B cell (primary cell): ENCODE data around the gene KCNQ1OT1.

Experiments used
- CTCF ChIP-seq: fragments of 200-600 bp; IDR thresholded peaks from one replicate; pipeline ENCODE4 v1.8.0; 2022; ENCODE audit warnings: antibody characterized with exemption, mild to moderate bottlenecking
- EZH2 ChIP-seq: IDR thresholded peaks from 2 replicates; pipeline ENCODE4 v1.6.1; 2012; ENCODE audit warnings: borderline replicate concordance, low read depth, mild to moderate bottlenecking, moderate library complexity, low read length; ENCODE audit not compliant: insufficient read depth, poor library complexity, severe bottlenecking

DNA sequence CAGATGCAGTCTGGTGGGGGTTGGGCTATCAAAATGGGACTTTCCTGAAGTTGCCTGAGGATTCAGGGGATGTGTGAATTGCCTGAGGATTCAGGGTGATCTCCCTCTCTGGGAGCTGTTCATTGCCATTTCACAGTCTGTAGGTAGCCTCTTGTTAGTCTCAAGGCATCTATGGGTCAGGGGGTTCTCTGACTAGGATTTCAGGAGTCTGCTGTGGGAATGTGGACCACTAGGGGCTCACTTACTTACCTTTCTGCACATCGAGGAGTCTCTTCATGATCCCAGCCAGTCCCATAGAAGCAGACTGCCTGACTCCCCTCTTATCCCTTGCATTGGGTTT, 54.0 kb downstream of the KCNQ1OT1 start:
- TF ChIP-seq CTCF (no peak), EZH2 (no peak)
